Stimulated activated CD4-positive, alpha-beta T cell treated with anti-CD3 and anti-CD28 coated beads, Interleukin-1b, Interleukin-23, amount 100 ng/mL, for 24 hours (primary cell): ENCODE data around the gene VCX.
"Not testable (repeated sequence)": the region's sequence is repeated elsewhere in the genome, so short reads cannot be mapped to it uniquely, and the experiment has no call there.

Experiments
- DNase-seq, 4 experiments: peaks; one replicate each; pipeline ENCODE4 v3.0.0-alpha.2; 2020; ENCODE audit warnings: low read depth in 4 of 4, low spot score in 1 of 4

Gene VCX

GRCh38 chrX:7842871-7843270 lies at the start of gene VCX:
VCX (plus strand) TSS chrX:7843171; CDS start chrX:7843204, 33 bp downstream.
- not testable (repeated sequence) for DNase-seq

GRCh38 chrX:7798327-7798726 lies 44.6 kb upstream of the VCX start:
- DNase-seq, result no peak

DNA sequence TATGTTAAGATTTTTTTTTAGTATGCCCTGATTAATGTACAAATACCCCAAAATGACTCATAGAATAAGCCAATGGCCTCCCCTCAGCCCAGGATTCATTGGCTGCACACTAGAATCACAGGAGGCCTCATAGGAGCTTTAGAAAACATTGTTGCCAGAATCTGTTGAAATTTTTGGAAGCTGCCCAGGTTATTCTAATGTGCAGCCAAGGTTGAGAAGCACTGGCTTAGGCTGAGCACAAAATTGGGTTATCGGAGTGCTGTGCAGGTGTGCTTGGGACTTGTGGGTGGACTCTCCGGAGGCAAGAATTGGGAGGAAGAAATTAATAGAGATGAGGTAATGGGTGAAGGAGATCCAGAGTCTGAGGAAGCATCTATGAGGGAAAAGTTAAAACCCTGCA lies 41.3 kb upstream of the VCX start:
- DNase-seq, result no peak

DNA sequence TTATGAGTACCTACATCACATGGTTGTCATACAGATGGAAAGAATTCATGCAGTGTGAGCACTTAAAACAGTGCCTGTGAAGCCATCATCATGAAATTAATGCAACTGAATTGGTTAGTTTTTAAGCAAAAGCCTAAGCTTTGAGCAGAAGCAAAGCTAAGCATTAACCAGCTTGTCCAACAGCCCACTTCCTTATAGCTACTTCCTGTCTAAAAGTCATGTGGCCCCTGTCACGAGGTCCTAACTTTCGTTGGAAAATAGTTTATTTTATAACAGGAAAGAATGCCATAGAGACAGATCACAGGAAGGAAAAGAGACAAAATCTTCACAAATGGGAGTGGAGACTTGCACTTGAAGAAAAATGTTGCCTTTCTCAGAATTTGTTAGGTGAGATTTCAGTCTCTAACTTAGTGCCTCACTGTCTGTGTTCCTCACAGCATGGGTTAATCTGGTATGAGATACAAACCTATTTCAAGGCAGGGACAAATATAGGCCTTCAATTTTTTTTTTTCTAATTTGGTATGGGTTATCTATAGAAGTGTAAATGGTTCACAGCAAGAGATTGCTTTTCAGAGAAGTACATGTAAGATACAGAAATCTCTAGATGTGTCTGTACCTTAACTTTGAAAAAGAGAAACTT lies 27.7 kb upstream of the VCX start:
- DNase-seq, result no peak

GRCh38 chrX:7828594-7828993 lies 14.4 kb upstream of the VCX start:
- no peak for DNase-seq

DNA sequence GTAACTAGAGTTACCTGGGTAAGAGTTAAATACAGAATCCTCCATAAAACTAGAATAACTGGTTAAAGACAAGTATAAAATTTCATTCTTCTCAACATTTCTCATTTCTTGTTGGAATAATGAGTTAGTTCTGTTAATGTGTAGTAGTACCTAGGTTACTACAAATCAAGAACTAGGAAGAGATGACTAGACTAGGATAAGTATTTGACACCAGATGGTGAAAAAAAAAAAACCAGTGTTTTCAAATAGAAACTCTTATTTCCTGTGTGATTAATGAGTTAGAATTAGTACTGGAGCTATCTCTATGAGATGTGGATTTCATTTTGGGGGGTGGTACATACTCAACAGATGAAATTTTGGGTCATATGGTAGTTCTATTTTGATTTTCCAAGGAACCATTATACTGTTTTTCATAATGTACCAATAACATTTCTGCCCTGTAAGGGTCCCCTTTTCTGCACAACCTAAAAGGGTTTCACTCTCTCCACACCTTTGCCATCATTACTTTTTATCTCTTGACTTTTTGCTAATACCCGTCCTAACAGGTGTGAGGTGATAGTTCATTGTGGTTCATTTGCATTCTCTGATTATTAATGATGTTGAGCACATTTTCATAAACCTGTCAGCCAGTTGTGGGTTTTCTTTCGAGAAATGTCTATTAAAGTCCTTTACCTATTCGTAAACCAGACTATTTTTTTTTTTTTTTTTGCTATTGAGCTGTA lies 1.7 kb upstream of the VCX start:
- DNase-seq, result no peak

DNA sequence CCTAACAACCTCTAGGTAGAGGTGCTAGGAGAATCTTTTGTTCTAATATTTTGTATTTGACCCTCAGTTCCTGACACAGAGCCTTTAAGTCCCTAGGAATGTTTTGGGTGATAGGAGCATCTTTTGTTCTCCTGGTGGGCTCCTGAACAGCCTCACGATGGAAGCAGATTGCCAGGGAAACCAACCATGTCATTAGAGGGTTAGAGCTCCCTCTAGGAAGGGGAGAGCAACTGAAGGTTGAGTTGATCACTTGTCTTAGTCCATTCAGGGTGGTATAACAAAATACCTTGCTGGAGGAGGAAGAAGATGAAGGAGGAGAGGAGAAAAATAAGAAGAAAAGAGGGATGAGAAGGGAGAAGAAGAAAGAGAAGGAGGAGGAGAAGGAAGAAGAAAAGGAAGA lies 9.2 kb downstream of the VCX start:
- no peak for DNase-seq

DNA sequence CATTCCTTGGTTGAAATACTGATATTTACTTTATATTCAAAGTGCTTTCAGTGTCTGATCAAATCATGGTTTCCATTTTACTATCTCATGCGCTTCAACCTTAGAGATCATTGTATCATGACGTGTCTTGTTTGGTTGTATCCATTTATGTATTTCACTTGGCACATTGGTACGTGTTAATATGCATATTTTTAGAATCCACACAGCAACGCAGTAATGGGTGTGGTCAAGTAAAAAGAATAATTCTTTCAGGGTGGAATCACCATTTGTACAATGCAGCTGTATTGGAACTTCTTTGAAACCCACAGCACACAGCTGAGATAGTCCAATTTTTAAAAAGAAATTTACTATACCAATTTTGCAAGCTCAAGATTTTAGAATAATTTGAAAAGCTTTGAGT lies 29.1 kb downstream of the VCX start:
- DNase-seq, result no peak

DNA sequence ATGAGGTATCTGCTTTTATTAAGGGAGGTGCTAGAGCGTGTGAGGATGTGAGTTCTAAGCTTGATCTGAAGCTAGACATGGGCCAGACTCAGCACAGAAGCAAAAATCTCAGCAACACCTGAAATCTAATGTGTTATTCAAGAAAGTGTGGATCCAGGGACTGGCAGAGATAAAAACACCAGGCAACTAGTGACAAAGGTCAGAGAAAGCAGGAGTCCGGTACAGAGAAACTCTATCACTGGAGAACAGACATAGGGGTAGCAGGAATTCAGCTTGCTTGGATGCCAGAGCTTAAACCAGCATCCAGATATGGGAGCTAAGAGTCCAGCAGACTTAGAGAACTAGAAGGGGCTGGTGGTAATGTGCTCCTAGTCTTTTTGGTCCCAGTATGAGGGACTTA lies 34.0 kb downstream of the VCX start:
- no peak for DNase-seq

DNA sequence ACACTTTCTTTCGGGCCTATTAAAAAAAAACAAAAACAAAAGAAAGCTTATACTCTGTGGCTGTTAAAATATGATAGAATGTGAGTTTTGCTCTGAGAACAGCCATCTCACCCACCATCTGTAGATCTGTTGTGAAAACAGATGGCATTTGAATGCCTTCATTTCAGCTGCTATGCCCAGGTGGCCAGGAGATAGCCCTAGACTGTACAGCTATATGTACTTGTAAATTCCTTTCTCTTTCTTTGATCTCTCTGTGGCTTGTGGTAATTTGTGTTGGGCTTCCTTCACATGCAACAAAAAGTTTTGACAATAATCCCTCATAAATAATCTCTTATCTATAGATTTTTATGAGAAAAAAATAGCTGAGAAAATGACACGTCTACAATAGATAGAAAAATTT lies 46.2 kb downstream of the VCX start:
- DNase-seq, result no peak

DNA sequence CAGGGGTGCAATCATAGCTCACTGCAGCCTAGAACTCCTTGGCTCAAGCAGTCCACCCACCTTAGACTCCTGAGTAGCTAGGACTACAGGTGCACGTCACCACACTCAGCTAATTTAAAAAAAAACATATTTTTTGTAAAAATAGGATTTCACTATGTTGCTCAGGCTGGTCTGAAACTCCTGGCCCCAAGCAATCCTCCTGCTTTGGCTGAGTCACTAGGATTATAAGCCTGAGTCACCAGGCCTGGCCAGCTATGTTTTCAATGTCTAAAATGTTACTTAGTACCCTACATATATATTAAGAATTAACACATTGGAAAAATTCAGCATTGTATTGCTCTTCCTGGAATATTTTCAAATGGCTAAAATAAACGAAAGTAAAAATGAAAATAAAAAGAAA lies 46.7 kb downstream of the VCX start:
- no peak for DNase-seq

GRCh38 chrX:7891928-7892327 lies 49.0 kb downstream of the VCX start:
- DNase-seq, result no peak
